Measurements from ENCODE around the gene MYO9B. TPM values are rescaled to one million over a fixed set of nuclear protein-coding genes. Genes with fewer than 3 reads are reported as not detected.

Gene MYO9B
- total RNA-seq, 1 experiment from 2014 or later = 85.4 TPM

- TF ChIP-seq CTCF (conservative IDR thresholded peaks at IDR 0.05; ENCODE audit: low read depth, low read length) (no peak), EZH2 (IDR thresholded peaks at IDR 0.05; ENCODE audit: borderline replicate concordance, low read depth, low read length, poor library complexity, severe bottlenecking) (no peak)
- ChIA-PET POLR2A (ENCODE audit: low non-redundant PET) (no interaction called here), CTCF (interaction anchor here (1.1 kb wide), 1 partner anchor 38 kb away, joined by 3 read pairs; no protein-coding TSS in a partner anchor)
- Histone ChIP-seq H3K4me3 (ENCODE audit: low read depth, low read length, poor library complexity, severe bottlenecking) (no peak overlapping the region), H3K36me3 (ENCODE audit: insufficient read depth, low read length, poor library complexity, severe bottlenecking) (no peaks in the 10 kb centered on the region), H3K4me1 (ENCODE audit: insufficient read depth, low read length, poor library complexity, severe bottlenecking) (peaks cover 12% of the 10 kb centered on the region), H3K27ac (ENCODE audit: low read depth, low read length, poor library complexity, severe bottlenecking) (no peak overlapping the region), H3K27me3 (replicated peaks; ENCODE audit: insufficient read depth, low read depth, low read length, poor library complexity) (no peaks in the 10 kb centered on the region), H3K9me3 (ENCODE audit: low read depth, low read length, poor library complexity, severe bottlenecking) (no peaks in the 10 kb centered on the region)
- intact Hi-C loops (cut with micrococcal nuclease; ENCODE audit: unreplicated experiment) = no loop called here
- no TSS peak for BruUV-seq (replicated peaks)
- no peak for DNase-seq (ENCODE audit: low spot score)
Observed at GRCh38 chr19:17242431-17243208, 167.0 kb downstream of the MYO9B start.

- ChIA-PET CTCF (interaction anchor here (1.1 kb wide), 1 partner anchor 38 kb away, joined by 3 read pairs; no protein-coding TSS in a partner anchor), POLR2A (ENCODE audit: low non-redundant PET) (no interaction called here)
- DNase-seq (ENCODE audit: low spot score) = no peak
- Histone ChIP-seq H3K4me3 (ENCODE audit: low read depth, low read length, poor library complexity, severe bottlenecking) (peak overlapping the region; percentile 66), H3K9me3 (ENCODE audit: low read depth, low read length, poor library complexity, severe bottlenecking) (no peaks in the 10 kb centered on the region), H3K36me3 (ENCODE audit: insufficient read depth, low read length, poor library complexity, severe bottlenecking) (no peaks in the 10 kb centered on the region), H3K27ac (ENCODE audit: low read depth, low read length, poor library complexity, severe bottlenecking) (no peak overlapping the region), H3K4me1 (ENCODE audit: insufficient read depth, low read length, poor library complexity, severe bottlenecking) (peaks cover 12% of the 10 kb centered on the region), H3K27me3 (replicated peaks; ENCODE audit: insufficient read depth, low read depth, low read length, poor library complexity) (no peaks in the 10 kb centered on the region)
- intact Hi-C loops (cut with micrococcal nuclease; ENCODE audit: unreplicated experiment) = no loop called here
- no TSS peak for BruUV-seq (replicated peaks)
- TF ChIP-seq EZH2 (IDR thresholded peaks at IDR 0.05; ENCODE audit: borderline replicate concordance, low read depth, low read length, poor library complexity, severe bottlenecking) (no peak), CTCF (conservative IDR thresholded peaks at IDR 0.05; ENCODE audit: low read depth, low read length) (no peak)
Observed at GRCh38 chr19:17243211-17243829, 167.7 kb downstream of the MYO9B start.

- Histone ChIP-seq H3K4me1 (ENCODE audit: insufficient read depth, low read length, poor library complexity, severe bottlenecking) (peaks cover 12% of the 10 kb centered on the region), H3K27me3 (replicated peaks; ENCODE audit: insufficient read depth, low read depth, low read length, poor library complexity) (no peaks in the 10 kb centered on the region), H3K4me3 (ENCODE audit: low read depth, low read length, poor library complexity, severe bottlenecking) (peak overlapping the region; percentile 66), H3K36me3 (ENCODE audit: insufficient read depth, low read length, poor library complexity, severe bottlenecking) (no peaks in the 10 kb centered on the region), H3K27ac (ENCODE audit: low read depth, low read length, poor library complexity, severe bottlenecking) (no peak overlapping the region), H3K9me3 (ENCODE audit: low read depth, low read length, poor library complexity, severe bottlenecking) (no peaks in the 10 kb centered on the region)
- ChIA-PET CTCF (interaction anchor here (1.1 kb wide), 1 partner anchor 39 kb away, joined by 3 read pairs; no protein-coding TSS in a partner anchor), POLR2A (ENCODE audit: low non-redundant PET) (no interaction called here)
- intact Hi-C loops (cut with micrococcal nuclease; ENCODE audit: unreplicated experiment) = no loop called here
- DNase-seq (ENCODE audit: low spot score) = no peak
- no peak for TF ChIP-seq EZH2 (IDR thresholded peaks at IDR 0.05; ENCODE audit: borderline replicate concordance, low read depth, low read length, poor library complexity, severe bottlenecking)
- no peak for TF ChIP-seq CTCF (conservative IDR thresholded peaks at IDR 0.05; ENCODE audit: low read depth, low read length)
- no TSS peak for BruUV-seq (replicated peaks)
Observed at GRCh38 chr19:17243830-17244617, 168.4 kb downstream of the MYO9B start.

Measured in A673 (cell line).